ENCODE results near the gene GTF3C2.
A peak's percentile ranks its signal among the peaks of the same experiment; 100 is the strongest.
"Not testable (repeated sequence)": the region's sequence is repeated elsewhere in the genome, so short reads cannot be mapped to it uniquely, and the experiment has no call there.

GTF3C2 gene

DNA sequence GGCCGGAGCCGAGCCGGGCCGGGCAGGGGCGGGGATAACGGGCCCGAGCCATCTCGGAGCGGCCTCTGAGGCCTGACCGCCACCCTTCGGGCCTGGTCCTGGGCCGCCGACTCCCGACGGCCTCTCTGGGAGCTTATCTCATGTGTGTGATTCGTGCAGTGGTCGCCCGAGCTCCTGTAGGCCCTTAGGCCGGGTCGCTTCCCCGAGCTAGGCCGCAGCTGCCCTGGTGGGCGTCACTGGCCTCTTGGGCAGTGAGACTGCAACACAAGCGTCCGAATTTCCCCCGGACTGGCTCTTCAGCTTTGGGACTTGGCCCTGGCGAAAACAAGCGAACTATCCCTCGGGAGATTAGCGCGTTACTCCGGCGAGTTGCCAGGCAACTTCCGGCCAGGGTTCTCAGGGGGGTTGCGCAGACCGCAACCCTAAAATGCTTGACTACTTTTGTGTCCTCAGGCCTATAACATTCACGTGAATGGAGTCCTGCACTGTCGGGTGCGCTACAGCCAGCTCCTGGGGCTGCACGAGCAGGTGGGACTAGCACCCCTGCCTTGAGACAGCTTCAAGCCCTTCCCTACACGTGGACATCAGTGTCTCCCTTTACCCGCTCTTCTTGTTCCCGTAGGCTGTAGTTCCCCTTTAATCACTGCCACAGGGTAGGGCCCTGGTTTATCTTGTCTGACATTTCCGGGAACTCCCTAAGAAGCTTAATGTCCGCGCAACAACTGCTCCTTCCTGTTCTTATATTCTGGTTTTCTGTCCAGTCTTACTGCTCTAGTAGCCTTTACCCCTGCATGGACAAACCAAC lies 14.5 kb upstream of the GTF3C2 start:
- DNase-seq (ENCODE audit: low spot score), result peak; percentile 15

DNA sequence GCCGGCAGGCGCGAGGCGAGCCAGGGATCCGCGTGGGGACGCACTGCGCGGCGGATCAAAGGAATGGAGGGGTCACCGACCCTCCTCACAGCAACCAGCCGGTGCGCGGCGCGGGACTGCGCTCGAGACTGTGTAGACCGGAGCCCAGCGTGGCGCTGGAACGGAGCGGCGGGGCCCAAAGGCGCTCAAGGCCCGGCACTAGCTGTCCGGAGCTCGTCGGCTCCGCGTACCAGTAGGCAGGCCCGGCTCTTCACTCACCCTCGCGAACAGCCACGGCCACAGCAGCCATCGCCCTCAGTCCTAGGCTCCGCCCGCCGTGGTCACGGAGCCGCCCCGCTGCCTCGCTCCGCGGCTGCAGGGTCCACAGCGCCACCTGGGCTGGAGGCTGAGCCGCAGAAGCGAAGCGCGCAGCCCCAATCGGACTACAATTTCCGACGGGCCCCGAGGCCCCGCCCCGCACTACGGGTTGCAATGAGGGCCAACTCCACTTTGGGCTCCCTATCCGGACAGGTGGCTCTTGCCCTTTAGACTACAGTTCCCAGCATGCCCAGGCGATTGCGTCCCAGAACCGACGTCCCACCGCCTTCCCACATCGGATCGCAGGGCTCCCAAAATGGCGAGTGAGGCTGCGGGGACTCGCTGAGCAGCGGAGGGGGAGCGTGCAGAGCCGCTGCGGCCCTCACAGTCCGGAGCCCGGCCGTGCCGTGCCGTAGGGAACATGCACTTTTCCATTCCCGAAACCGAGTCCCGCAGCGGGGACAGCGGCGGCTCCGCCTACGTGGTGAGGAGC lies 13.7 kb upstream of the GTF3C2 start, which contains the start of the genes EIF2B4 and SNX17:
Gene EIF2B4, minus strand, starts transcription at position 313 of the 790 bp plus-strand sequence. Its CDS starts 24 bp downstream, at position 289.
Gene SNX17, plus strand, starts transcription at position 591 of the 790 bp plus-strand sequence. Its CDS starts 128 bp downstream, at position 719.
- peak; percentile 96 for DNase-seq (ENCODE audit: low spot score)

- DNase-seq (ENCODE audit: low spot score), result peak; percentile 72
Measured at GRCh38 chr2:27369471-27370025, 13.0 kb upstream of the GTF3C2 start.

- no peak for DNase-seq (ENCODE audit: low spot score)
Measured at GRCh38 chr2:27363933-27364332, 7.4 kb upstream of the GTF3C2 start.

DNA sequence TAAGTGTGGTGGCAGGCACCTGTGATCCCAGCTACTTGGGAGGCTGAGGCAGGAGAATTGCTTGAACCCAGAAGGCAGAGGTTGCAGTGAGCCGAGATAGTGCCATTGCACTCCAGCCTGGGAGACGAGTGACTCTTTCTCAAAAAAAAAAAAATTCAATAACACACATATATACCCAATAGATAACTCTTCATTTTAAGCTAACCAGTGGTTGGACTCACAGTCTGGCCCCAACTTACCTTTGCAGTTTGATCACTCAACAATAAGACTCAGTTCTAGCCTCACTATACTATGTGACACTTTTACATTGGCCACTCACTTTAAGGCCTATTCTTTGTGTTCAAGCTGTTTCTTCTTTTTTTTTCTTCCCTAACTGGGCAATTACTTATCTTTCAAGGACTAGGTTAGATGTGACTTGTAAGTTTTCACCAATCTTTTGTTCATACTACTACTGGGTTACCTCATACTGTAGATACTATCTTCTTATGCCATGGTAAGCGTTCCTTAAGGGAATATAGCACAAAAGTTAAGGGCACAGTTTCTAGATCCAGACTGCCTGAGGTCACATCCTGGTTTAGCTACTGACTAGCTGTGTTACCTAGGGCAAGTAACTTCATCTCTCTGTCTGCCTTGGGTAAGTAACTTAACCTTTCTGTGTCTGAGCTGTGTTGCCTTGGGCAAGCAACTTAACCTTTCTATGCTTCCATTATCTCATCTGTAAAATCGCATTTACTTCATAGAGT lies 6.3 kb upstream of the GTF3C2 start:
- no peak for DNase-seq (ENCODE audit: low spot score)

- DNase-seq (ENCODE audit: low spot score), result no peak
Measured at GRCh38 chr2:27356056-27356381, 545 bp downstream of the GTF3C2 start.

GRCh38 chr2:27354597-27354927 lies 2.0 kb downstream of the GTF3C2 start:
- no peak for DNase-seq (ENCODE audit: low spot score)

DNA sequence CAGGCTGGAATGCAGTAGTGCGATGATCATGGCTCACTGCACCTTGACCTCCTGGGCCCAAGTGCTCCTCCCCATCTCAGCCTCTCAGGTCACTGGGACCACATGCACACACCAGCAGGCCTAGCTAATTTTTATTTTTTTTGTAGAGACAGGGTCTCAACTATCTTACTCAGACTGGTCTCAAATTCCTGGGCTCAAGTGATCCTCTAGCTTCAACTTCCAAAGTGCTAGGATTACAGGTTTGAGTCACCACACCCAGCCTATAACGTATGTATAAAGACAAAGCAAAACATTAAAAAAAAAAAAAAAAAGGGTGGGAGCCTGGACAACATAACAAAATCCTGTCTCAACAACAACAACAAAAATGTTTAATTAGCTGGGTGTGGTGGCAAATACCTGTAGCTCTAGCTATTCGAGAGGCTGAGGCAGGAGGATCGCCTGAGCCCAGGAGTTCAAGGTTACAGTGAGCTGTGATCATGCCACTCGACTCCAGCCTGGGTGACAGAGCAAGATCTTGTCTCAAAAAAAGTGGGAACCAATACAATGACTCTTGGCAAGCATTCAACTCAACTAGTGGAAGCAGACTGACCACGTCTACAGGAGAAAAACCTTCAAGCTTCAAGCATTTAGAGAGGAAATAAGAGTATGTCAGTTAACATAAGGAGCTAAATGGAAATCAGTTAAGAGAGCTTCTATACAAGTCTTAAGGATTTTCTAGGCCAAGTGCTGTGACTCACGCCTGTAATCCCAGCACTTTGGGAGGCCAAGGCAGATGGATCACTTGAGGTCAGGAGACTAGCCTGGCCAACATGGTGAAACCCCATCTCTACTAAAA lies 2.6 kb downstream of the GTF3C2 start:
- DNase-seq (ENCODE audit: low spot score), result no peak

- not testable (repeated sequence) for DNase-seq (ENCODE audit: low spot score)
Measured at GRCh38 chr2:27353386-27353761, 3.2 kb downstream of the GTF3C2 start.

DNA sequence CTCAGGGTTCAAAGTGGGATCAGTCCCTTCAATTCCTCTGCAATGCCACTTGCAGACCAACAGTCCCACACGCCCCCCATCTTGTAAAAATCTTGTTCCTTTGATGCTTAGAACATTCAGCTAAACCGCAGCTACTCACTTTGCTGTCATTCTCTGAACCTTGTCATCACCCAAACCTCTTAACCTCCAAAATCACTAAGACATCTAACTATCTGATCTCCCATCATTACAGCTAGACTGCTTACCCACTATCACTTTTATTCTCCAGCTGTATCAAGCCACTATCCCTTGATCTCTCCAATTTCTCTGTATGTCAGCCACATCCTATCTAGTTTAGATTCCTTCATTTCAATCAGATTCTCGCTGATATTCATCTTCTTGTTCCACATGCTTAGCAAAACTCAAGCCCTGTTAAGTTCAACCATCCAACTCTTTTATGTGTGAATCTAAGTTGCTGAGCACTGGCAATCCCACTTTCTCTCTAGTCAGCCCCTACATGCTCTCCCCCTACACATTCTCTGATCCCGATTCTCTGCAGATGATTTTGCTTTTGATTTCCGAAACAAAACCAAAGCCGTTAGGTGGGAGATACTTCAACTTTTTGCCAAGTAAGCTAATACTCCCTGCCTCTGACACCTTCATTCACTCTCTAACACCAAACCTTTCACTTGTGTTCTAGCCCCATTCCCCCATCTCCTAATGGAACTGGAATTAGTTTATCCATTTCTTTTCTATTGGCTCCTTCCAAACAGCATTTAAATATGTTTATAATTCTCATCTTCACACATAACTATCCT lies 4.6 kb downstream of the GTF3C2 start:
- DNase-seq (ENCODE audit: low spot score), result no peak

- DNase-seq (ENCODE audit: low spot score), result no peak
Measured at GRCh38 chr2:27350106-27350693, 6.4 kb downstream of the GTF3C2 start.

DNA sequence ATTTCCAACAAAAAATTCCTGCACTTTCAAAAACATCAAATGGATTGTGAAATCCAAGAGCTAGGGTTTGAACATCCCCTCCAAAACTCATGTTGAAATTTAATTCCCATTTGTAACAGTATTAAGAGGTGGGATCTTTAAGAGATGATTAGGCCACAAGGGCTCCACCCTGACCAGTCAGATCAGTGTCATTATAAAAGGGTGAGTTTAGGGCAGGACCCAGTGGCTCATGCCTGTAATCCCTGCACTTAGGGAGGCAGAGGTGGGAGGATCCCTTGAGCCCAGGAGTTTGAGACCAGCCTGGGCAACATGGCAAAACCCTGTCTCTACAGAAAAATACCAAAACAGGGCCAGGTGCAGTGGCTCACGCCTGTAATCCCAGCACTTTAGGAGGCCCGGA lies 8.9 kb downstream of the GTF3C2 start:
- DNase-seq (ENCODE audit: low spot score), result no peak

- DNase-seq (ENCODE audit: low spot score), result no peak
Measured at GRCh38 chr2:27336173-27336572, 20.4 kb downstream of the GTF3C2 start.

DNA sequence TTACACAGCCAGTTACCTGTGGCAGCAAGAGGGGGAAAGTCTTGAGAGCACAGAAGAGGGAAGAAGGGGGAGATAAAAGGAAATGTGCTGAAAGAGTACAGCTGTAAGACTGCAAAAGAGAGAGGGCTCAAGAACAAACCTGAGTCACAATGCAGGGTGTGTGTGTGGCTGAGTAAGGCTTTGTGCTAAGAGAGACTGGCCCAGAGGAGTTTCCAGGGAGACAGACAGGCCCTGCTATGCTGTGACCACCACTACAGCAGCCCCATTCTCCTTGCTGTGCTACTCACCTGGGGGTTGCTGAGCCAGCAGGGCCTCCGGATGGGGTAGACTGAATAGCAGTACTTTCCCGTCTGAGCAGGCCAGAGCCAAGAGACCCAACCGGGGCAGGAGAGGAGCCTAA lies 21.3 kb downstream of the GTF3C2 start:
- no peak for DNase-seq (ENCODE audit: low spot score)

DNA sequence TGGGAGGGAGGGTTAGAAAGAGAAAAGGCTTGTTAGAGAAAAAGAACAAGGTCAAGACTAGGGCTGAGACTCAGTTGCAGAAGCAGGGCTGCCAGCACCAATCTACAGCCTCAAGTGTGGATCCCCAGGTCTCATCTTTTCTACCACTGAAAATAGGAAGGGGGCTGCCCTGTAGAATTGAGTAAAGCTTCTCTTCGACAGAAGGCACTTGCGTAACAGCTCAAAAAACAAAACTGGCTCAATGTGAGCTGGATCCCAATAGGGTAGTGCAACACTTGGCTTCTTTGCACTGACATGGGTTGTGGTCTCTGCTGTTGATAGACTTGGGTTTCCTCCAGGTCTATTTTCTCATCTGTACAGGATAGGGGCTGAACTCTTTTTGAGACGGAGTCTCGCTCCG lies 31.8 kb downstream of the GTF3C2 start:
- DNase-seq (ENCODE audit: low spot score), result no peak

- no peak for DNase-seq (ENCODE audit: low spot score)
Measured at GRCh38 chr2:27323596-27324285, 32.8 kb downstream of the GTF3C2 start.

- DNase-seq (ENCODE audit: low spot score), result peak; percentile 96
Measured at GRCh38 chr2:27322766-27323595, 33.6 kb downstream of the GTF3C2 start, which contains the start of gene MPV17. Gene MPV17, minus strand, starts transcription at chr2:27323097. Its CDS starts 580 bp downstream, at chr2:27322517.

DNA sequence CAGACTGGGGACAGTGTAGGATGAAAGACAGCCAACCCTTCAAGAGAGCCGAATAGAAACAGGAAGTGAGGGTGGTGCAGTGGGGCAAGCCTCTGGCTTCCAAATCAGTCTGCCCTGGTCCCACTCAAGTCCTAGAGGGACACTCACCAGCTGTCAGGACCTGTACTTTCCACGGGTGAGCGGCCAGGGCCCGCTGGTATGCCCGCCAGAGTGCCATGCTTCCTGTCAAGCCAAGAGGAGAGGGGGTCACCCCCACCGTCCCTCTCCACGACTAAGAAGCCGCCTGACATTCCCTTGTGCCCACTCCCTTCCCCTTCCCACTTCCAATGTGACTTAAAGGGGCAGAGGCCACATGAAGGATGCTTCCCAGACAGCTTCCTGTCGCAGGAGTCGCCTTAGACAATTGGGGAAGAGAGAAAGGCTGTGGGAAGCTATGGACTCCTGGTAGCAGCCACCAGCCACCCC lies 34.2 kb downstream of the GTF3C2 start:
- no peak for DNase-seq (ENCODE audit: low spot score)
